Cardiac fibroblast (primary cell): ENCODE measurements around the gene ENTREP1.
"Not testable (repeated sequence)": the region's sequence is repeated elsewhere in the genome, so short reads cannot be mapped to it uniquely, and the experiment has no call there.

Experiments
- DNase-seq, 2 donors: peaks; one replicate each; pipeline versions ENCODE4 v3.0.0 to v3.0.0-alpha.2; 2010; ENCODE audit warnings: low read depth in 2 of 2
- H3K4me3 ChIP-seq, 2 donors: replicated peaks in 1 of 2; 1 replicate in 1 of 2; 2 replicates in 1 of 2; pipeline ENCODE4 v1.5.1; 2011; ENCODE audit warnings: low read depth in 2 of 2, low read length in 2 of 2, mild to moderate bottlenecking in 2 of 2, moderate library complexity in 1 of 2
- TF ChIP-seq, protein P1 (sequence below): IDR thresholded peaks from one replicate; pipeline ENCODE4 v1.5.1; 2011; ENCODE audit warnings: low read depth, mild to moderate bottlenecking, low read length, inconsistent platforms

Gene ENTREP1

DNA sequence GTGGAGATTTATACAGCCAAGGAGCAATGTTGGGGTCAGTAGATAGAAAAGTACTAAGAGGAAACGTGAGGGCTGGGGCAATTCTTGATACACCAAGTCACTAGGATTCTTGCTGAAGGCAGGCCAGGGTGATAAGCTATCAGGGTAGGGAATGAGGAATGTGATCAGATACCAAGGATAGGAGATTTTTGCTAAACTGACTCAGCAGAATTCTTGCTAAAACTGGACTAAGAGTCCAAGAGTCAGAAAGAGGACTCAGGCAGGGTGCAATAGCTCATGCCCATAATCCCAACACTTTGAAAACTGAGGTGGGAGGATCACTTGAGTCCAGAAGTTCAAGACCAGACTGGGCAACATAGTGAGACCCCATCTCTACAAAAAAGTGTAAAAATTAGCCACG lies 71.7 kb downstream of the ENTREP1 start:
- TF ChIP-seq, protein P1, sequence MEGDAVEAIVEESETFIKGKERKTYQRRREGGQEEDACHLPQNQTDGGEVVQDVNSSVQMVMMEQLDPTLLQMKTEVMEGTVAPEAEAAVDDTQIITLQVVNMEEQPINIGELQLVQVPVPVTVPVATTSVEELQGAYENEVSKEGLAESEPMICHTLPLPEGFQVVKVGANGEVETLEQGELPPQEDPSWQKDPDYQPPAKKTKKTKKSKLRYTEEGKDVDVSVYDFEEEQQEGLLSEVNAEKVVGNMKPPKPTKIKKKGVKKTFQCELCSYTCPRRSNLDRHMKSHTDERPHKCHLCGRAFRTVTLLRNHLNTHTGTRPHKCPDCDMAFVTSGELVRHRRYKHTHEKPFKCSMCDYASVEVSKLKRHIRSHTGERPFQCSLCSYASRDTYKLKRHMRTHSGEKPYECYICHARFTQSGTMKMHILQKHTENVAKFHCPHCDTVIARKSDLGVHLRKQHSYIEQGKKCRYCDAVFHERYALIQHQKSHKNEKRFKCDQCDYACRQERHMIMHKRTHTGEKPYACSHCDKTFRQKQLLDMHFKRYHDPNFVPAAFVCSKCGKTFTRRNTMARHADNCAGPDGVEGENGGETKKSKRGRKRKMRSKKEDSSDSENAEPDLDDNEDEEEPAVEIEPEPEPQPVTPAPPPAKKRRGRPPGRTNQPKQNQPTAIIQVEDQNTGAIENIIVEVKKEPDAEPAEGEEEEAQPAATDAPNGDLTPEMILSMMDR, result no peak

DNA sequence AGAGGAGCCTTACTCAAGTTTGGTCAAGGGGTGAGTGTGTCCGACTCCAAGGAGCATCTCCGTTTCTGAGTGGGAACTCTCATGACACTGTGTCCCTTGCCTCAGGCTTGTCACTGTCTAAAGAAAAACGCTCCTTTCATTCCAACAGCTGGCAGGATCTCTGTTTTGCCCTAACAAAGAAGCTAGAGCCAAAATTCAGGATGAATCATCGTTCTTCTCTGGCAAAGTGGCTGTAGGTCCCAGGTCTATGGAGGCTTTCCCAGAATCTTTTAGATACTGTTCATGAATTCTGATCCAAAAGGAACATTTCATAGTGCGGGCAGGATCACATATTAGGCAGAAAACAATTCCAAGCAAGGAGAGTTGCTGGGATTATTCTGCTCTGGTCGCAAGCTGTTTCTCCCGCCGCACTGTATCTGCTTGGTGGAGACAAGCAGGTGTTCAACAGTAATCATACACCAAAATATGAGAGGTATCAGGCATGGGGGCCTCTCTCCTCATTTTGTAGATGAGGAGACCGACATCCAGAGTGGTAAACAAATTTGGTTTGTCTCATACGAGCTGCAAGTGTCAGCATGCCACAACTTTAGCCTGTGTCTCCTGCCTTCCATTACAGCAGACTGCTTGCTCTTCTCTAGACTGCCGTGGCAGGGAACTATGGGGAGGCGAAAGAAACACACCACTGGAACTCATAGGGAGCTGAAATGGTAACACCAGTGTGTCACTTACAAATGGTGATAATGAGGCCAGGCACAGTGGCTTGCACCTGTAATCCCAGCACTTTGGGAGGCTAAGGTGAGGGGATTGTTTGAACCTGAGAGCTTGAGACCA lies 72.6 kb downstream of the ENTREP1 start:
- DNase-seq, result peak in 1 of 2 donors; percentile 58
- H3K4me3 ChIP-seq, result no peak overlapping the region
- TF ChIP-seq, protein P1, result no peak

More for the DNA sequence above, 71.7 kb downstream of the ENTREP1 start:
- H3K4me3 ChIP-seq, result no peak overlapping the region
- no peak for DNase-seq

DNA sequence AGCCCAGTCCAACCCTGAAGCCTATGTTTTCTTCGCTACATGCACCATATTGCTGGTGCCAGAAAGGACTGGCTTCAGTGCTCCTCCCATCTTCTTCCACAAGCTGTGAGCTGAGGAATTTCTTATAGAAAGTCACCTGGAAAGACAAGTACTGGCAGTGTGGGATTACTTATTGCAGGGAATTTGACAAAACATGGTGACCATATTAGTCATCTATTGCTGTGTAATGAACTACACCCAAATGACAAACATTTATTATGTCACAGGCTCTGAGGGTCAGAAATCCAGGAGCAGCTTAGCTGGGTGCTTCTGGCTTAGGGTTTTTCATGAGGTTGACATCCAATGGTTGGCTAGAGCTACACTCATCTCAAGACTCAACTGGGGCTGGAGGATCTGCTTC lies 75.5 kb downstream of the ENTREP1 start:
- no peak for DNase-seq
- TF ChIP-seq, protein P1, result no peak
- H3K4me3 ChIP-seq, result no peak overlapping the region

DNA sequence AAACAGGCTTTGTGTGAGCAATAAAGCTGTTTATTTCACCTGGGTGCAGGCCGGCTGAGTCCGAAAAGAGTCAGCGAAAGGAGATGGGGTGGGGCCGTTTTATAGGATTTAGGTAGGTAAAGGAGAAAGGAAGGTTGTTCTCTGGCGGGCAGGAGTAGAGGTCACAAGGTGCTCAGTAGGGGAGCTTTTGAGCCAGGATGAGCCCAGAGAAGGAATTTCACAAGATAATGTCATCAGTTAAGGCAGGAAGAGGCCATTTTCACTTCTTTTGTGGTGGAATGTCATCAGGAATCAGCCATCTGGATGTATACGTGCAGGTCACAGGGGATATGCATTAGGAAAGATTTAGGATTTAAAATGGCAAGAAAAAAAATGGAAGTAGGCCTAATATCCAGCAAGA lies 84.9 kb downstream of the ENTREP1 start:
- DNase-seq, H3K4me3 ChIP-seq: not testable (repeated sequence)

DNA sequence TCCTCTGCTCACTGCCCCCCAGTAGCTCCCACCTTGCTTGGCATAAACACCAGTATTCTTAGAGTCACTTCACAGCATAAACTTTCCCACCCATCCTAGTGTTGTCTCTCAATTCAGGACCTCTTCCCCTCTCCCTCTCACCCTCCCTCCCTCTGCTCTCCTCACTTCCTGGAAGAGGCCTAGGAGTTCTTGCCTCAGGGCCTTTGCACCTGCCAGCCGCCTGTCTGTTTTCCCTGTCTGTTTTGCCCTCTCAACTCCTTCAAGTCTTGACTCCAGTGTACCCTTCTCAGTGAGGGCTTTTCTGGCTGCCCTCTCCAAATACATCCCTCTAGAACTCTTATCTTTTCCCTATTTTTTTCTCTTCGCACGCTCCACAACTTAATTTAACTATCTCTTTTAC lies 86.2 kb downstream of the ENTREP1 start:
- TF ChIP-seq, protein P1, result no peak
- no peak for DNase-seq
- H3K4me3 ChIP-seq, result no peak overlapping the region

DNA sequence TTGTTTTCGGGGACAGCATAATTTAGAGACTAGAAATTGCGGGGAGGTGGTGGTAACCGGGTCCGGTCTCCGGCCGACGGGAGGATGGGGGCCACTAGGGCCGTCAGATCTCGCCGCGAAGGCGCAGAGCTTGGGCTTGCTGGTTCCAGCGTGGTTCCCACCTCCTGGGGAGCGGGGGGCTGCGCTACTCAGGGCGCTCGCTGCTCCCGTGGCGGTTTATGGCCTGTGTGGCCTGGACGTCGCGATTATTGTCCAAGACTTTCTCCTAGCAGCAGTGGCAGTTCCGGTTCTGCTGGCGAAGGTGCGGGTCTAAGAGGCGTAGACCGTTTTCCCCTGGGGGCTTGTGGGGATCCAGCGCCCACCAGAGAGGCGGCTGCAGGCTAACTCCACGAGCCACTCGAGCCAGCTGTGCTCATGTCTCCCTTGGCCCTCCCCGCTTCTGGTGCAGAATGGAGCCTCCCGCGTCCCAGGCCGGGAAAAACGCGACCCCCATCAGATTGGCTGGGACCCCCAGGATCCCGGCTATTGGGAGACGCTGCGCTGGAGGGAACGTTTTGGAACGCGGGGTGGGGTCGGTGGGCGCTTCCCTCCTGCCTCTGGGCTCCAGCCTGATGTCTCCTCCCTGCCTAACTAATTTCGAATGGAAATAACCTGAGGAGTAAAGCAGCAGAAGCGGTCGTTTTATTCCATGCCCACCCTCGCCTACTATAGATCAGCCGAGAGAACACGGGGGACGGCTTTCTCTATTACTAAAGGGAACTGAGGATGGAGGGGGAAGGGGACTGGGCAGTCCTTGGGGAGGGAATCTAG lies 87.1 kb downstream of the ENTREP1 start:
- no peak overlapping the region for H3K4me3 ChIP-seq
- TF ChIP-seq, protein P1, result no peak
- DNase-seq, result no peak

DNA sequence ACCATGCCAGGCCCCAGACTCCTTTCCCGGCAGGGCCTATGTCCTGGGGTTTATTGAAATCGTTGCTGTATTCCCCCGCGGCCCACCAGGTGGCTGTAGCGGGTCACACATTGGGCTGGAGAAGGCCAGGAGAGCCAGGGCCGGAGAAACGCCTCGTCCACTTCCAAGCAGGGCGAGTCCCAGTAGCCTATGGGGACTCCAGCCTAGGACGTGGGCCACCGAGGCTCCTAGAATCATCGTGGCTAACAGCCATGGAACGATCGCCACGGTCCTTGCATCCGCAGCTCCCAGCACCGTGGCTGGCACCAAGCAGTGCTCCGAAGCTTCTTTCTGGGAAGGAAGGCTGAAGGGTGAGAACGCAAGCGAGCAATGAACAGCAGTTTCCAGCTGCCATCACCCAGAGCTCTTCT lies 87.7 kb downstream of the ENTREP1 start:
- peak overlapping the region; percentile 11 to 35 for H3K4me3 ChIP-seq
- DNase-seq, result peak; percentile 74 to 80
- TF ChIP-seq, protein P1, result peak; percentile 84
